ENCODE data around the gene CYP4F11.

The CYP4F11 gene

DNA sequence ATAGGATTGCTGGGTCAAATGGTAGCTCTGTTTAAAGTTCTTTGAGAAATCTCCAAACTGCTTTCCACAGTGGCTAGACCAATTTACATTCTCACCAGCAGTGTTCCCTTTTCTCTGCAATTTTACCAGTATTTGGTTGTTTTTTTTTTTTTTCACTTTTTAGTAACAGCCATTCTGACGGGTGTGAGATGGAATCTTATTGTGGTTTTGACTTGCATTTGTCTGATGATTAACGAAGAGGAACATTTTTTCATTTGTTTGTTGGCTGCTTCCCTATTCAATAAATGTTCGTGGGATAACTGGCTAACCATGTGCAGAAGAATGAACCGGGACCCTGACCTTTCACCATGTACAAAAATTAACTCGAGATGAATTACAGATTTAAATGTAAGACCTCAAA lies 67.7 kb downstream of the CYP4F11 start:
- no peak overlapping the region for H3K4me3 ChIP-seq (replicated peaks; ENCODE audit: low read depth, low read length)
- TF ChIP-seq, protein P1, sequence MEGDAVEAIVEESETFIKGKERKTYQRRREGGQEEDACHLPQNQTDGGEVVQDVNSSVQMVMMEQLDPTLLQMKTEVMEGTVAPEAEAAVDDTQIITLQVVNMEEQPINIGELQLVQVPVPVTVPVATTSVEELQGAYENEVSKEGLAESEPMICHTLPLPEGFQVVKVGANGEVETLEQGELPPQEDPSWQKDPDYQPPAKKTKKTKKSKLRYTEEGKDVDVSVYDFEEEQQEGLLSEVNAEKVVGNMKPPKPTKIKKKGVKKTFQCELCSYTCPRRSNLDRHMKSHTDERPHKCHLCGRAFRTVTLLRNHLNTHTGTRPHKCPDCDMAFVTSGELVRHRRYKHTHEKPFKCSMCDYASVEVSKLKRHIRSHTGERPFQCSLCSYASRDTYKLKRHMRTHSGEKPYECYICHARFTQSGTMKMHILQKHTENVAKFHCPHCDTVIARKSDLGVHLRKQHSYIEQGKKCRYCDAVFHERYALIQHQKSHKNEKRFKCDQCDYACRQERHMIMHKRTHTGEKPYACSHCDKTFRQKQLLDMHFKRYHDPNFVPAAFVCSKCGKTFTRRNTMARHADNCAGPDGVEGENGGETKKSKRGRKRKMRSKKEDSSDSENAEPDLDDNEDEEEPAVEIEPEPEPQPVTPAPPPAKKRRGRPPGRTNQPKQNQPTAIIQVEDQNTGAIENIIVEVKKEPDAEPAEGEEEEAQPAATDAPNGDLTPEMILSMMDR (IDR thresholded peaks at IDR 0.05; ENCODE audit: insufficient read depth, low read length, poor library complexity, severe bottlenecking), result no peak
- no peak for DNase-seq (ENCODE audit: extremely low read depth, insufficient read length)
- no peaks in the 10 kb centered on the region for H3K27me3 ChIP-seq (replicated peaks; ENCODE audit: control insufficient read depth, insufficient read depth, low read length)
- no peaks in the 10 kb centered on the region for H3K36me3 ChIP-seq (ENCODE audit: control insufficient read depth, insufficient read depth, low read length)

DNA sequence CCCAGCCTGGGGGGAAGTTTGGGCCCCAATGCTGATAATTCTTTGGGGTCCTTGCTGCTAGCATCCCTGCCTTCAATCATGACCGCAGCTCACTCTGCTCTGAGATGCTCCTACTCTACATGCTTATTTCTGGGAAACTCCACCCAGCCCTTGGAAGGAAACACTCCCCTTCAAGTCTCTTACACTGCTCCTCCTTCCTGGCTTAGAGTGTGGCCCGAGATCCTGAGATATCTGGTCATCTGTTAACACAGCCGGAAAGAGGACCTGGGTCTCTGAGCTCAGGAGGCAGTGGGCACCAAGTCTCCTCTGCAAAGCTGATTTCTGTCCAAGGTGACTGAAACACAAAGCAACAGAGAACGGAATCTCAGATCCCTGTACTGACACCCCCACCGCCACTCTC lies 69.5 kb downstream of the CYP4F11 start:
- Histone ChIP-seq H3K27me3 (replicated peaks; ENCODE audit: control insufficient read depth, insufficient read depth, low read length) (no peaks in the 10 kb centered on the region), H3K36me3 (ENCODE audit: control insufficient read depth, insufficient read depth, low read length) (no peaks in the 10 kb centered on the region), H3K4me3 (replicated peaks; ENCODE audit: low read depth, low read length) (no peak overlapping the region)
- DNase-seq (ENCODE audit: extremely low read depth, insufficient read length), result no peak
- TF ChIP-seq, protein P1 (IDR thresholded peaks at IDR 0.05; ENCODE audit: insufficient read depth, low read length, poor library complexity, severe bottlenecking), result no peak

DNA sequence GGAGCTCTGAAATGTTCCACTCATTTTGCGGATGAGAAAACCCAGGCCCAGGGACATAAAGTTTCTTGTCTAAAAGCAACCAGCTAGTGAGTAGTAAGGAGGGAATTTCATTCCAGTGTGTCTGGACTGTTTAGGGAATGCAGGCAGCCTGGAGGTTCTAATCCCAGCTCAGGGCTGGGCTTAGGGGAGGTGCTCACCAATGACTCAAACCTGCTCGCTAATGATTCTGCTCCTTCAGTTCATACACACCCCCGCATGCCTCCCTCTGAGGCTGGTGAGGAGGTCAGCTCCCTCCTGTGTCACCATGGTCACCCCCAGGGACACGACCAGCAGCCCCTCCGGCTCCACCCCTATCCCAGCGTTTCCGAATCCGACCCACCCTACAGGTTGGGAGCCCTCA lies 71.1 kb downstream of the CYP4F11 start:
- TF ChIP-seq, protein P1 (IDR thresholded peaks at IDR 0.05; ENCODE audit: insufficient read depth, low read length, poor library complexity, severe bottlenecking), result no peak
- H3K27me3 ChIP-seq (replicated peaks; ENCODE audit: control insufficient read depth, insufficient read depth, low read length), result no peaks in the 10 kb centered on the region
- H3K36me3 ChIP-seq (ENCODE audit: control insufficient read depth, insufficient read depth, low read length), result no peaks in the 10 kb centered on the region
- H3K4me3 ChIP-seq (replicated peaks; ENCODE audit: low read depth, low read length), result no peak overlapping the region
- no peak for DNase-seq (ENCODE audit: extremely low read depth, insufficient read length)

DNA sequence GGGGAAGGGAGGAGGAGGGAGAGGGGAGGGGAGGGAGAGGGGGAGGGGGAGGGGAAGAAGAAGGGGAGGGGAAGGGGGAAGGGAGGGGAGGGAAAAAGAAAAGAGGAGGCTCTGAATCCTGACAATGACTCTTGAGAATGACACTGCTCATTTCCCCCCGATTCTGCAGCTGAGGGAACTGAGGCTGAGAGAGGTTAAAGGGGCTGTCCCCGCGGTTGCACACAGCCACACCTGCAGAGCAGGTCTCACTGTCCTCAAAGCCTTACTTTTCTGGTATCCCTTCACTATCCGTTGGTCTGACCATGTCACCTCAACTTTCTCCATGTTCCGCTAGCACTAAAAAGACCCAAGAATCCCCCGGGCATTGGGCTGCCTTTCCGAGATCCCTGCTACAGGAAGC lies 71.9 kb downstream of the CYP4F11 start:
- Histone ChIP-seq H3K27me3 (replicated peaks; ENCODE audit: control insufficient read depth, insufficient read depth, low read length) (no peaks in the 10 kb centered on the region), H3K36me3 (ENCODE audit: control insufficient read depth, insufficient read depth, low read length) (no peaks in the 10 kb centered on the region), H3K4me3 (replicated peaks; ENCODE audit: low read depth, low read length) (no peak overlapping the region)
- no peak for DNase-seq (ENCODE audit: extremely low read depth, insufficient read length)
- TF ChIP-seq, protein P1 (IDR thresholded peaks at IDR 0.05; ENCODE audit: insufficient read depth, low read length, poor library complexity, severe bottlenecking), result no peak
